Type B pancreatic cell (in vitro differentiated cells): Measurements from ENCODE around the gene KDM7A. TPM values are rescaled to one million over a fixed set of nuclear protein-coding genes. Genes with fewer than 3 reads are reported as not detected.

Experiments used
- DNase-seq: peaks from one replicate; pipeline ENCODE4 v3.0.0; 2021; ENCODE audit warnings: mixed read lengths; ENCODE audit not compliant: unreplicated experiment; ENCODE audit errors: extremely low spot score
- H3K27ac Mint-ChIP-seq: 2 replicates; pipeline ENCODE4 v1.8.0; 2021; ENCODE audit warnings: mild to moderate bottlenecking, mixed read lengths
- H3K27me3 Mint-ChIP-seq: 2 replicates; pipeline ENCODE4 v1.8.0; 2021; ENCODE audit warnings: mixed read lengths
- H3K36me3 Mint-ChIP-seq: 2 replicates; pipeline ENCODE4 v1.8.0; 2021; ENCODE audit warnings: mixed read lengths
- H3K4me1 Mint-ChIP-seq: one replicate; pipeline ENCODE4 v1.8.0; 2021; ENCODE audit warnings: mixed read lengths; ENCODE audit not compliant: unreplicated experiment
- H3K4me3 Mint-ChIP-seq: 2 replicates; pipeline ENCODE4 v1.8.0; 2021; ENCODE audit warnings: mild to moderate bottlenecking, mixed read lengths
- H3K9me3 Mint-ChIP-seq: 2 replicates; pipeline ENCODE4 v1.8.0; 2021; ENCODE audit warnings: mixed read lengths
- CTCF ChIP-seq: fragments of 200-600 bp; sonication (generic); conservative IDR thresholded peaks from 2 replicates; pipeline ENCODE4 v1.5.0; 2021; ENCODE audit warnings: antibody characterized with exemption, mild to moderate bottlenecking
- total RNA-seq: library from RNA; stranded (reverse); gene quantifications from 2 replicates; pipeline ENCODE4 v1.2.1, GENCODE V29; 2021; ENCODE audit warnings: low replicate concordance

KDM7A gene
- total RNA-seq, 1 donor from 2014 or later: 7.5 TPM

DNA sequence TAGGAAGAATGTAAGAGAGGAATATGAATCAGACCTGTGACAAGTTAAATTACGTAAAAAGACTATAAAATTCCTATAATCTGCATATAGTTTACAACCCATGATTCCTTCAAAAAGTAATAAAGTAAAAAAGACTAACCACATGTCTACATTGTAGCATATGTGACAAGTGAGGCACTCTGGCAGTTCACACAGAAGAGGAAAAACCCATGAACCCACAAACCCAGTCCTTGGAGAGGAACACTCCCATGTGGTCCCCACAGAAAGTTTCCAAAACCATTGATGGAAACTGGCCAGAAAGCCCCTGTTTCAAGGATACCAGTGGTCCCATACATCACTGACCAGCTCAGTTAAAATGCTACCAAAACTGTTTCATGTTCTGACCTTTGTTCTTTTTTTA is 15.7 kb downstream of the KDM7A start:
- no peak overlapping the region for H3K4me3 Mint-ChIP-seq
- H3K4me1 Mint-ChIP-seq: peaks cover 10% of the 10 kb centered on the region
- TF ChIP-seq CTCF: no peak
- DNase-seq: no peak
- no peaks in the 10 kb centered on the region for H3K27me3 Mint-ChIP-seq
- no peaks in the 10 kb centered on the region for H3K36me3 Mint-ChIP-seq
- H3K27ac Mint-ChIP-seq: peak overlapping the region; percentile 24
- H3K9me3 Mint-ChIP-seq: no peaks in the 10 kb centered on the region

DNA sequence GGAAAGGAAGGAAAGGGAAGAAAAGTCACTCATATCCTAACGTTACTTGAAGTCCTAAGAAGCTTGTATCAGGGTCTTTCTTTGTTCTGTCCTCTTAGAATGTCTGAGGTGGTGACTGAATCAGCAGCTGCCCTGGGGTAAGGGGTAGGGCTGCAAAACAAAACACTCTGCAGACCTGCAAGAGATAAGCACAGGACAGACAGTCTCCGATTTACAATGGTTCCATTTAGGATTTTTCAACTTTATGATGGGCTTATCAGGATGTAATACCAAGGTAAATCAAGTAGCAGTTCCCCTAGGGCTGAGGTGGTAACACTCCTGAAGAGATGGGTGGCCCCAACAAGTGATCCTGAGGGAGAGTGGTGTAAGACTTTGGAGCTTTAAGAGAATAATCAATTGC is 16.5 kb downstream of the KDM7A start:
- H3K4me1 Mint-ChIP-seq: peaks cover 10% of the 10 kb centered on the region
- DNase-seq: no peak
- no peaks in the 10 kb centered on the region for H3K9me3 Mint-ChIP-seq
- no peaks in the 10 kb centered on the region for H3K36me3 Mint-ChIP-seq
- H3K4me3 Mint-ChIP-seq: peak overlapping the region; percentile 6
- H3K27me3 Mint-ChIP-seq: no peaks in the 10 kb centered on the region
- TF ChIP-seq CTCF: no peak
- H3K27ac Mint-ChIP-seq: peak overlapping the region; percentile 24

GRCh38 chr7:140159497-140159896 is 17.3 kb downstream of the KDM7A start:
- Mint-ChIP-seq H3K4me1 (peaks cover 10% of the 10 kb centered on the region), H3K27ac (no peak overlapping the region), H3K36me3 (no peaks in the 10 kb centered on the region), H3K4me3 (no peak overlapping the region), H3K27me3 (no peaks in the 10 kb centered on the region), H3K9me3 (no peaks in the 10 kb centered on the region)
- DNase-seq: no peak
- TF ChIP-seq CTCF: no peak

DNA sequence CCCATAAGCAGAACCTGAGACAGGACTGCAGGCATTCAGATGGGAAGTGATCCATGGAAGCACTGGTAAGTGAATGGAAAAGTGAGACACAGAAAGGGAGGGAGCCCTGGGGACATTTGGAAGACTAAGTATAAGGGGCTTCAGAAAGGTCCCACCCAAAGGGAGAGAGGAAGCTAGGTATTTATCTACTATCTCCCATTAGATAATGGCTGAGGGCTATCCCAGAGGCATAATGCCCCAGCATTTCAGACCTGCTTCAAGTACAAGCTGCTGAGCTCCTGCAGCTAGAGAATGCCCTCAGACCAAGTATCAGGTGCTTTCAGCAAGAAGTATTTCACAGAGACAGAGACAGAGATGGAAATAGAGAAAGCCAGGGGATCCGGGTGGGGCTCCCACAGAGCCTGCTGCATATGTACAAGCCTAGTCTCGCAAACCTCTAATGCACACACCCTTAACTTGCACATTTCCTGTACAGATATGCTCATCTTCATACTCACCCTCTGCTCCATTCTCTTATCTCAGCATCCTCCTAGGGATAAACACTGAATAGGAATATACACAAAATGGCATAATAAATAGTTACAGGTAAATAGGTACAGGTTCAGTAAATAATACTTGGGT is 20.2 kb downstream of the KDM7A start:
- H3K36me3 Mint-ChIP-seq: peaks cover 9% of the 10 kb centered on the region
- no peaks in the 10 kb centered on the region for H3K27me3 Mint-ChIP-seq
- H3K9me3 Mint-ChIP-seq: peaks cover 5% of the 10 kb centered on the region
- H3K4me3 Mint-ChIP-seq: no peak overlapping the region
- H3K4me1 Mint-ChIP-seq: peaks cover 18% of the 10 kb centered on the region
- DNase-seq: no peak
- TF ChIP-seq CTCF: no peak
- H3K27ac Mint-ChIP-seq: no peak overlapping the region

GRCh38 chr7:140155428-140155827 is 21.4 kb downstream of the KDM7A start:
- no peak for TF ChIP-seq CTCF
- H3K36me3 Mint-ChIP-seq: peaks cover 9% of the 10 kb centered on the region
- peaks cover 5% of the 10 kb centered on the region for H3K9me3 Mint-ChIP-seq
- H3K27ac Mint-ChIP-seq: no peak overlapping the region
- H3K27me3 Mint-ChIP-seq: no peaks in the 10 kb centered on the region
- H3K4me1 Mint-ChIP-seq: peaks cover 14% of the 10 kb centered on the region
- no peak overlapping the region for H3K4me3 Mint-ChIP-seq
- no peak for DNase-seq
